GM18499 (cell line): Measurements from ENCODE around the gene NF2.

Experiments
- ATAC-seq: cut with Tn5 transposase; IDR thresholded peaks from one replicate; pipeline ENCODE4 v1.9.1; 2021; ENCODE audit warnings: moderate number of reproducible peaks; ENCODE audit not compliant: insufficient read depth, unreplicated experiment

Gene NF2

DNA sequence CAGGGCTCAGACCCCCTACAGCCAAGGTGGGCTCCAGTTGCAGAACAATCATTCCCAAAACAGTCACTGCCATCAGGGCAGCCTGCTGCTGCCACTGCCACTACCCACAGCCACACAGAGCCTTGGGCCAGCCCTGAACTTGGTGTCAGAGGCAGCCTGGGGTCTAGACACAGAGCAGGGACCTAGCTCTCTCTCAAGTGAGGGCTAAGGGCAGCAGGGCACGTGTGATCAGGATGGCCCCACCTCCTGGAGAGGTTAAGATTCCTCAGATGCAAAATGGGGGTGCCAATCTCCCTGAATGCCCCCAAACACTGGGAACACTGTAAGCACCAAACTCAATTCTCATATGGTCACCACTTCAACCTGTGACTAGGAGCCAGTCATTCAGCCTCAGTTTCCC, 132.0 kb downstream of the NF2 start:
- no peak for ATAC-seq

DNA sequence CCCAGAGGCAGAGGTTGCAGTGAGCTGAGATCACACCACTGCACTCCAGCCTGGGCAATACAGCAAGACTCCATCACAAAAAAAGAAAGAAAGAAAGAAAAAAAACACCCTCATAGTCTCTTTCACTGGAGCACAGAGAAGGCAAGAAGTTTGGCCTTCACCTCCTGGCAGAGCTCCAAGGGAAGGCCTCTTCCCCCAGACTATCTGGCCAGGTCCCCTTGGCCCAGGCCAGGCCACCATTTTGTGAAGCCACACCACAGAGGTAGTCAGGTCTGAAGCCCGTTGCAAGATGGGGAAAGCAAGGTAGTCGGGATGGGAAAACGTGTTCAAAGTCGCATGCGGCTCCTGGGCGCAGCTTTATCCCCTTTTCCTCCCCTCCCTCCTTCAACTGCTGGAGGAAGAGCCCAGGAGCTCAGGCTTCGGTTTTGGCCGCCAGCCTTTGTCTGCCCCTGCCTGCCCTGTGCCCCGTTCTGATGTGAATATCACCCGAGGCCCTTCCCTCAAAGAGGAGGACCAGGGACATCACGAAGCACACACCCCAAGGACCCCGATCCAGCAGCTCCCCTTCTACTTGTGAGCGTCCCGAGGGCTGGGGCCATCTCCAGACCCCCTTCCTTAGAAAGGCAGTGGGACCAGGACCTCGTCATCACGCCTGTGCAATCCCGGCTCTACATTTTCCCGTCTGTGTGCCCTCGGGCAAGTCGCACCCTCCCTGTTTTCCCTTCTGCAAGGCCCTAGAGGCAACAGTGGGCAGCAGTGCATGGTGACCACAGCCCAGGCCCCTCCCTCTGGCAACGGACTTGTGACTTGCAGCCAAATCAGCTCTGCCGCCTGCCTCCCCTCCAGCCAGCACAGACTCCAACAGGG, 134.1 kb downstream of the NF2 start:
- no peak for ATAC-seq

DNA sequence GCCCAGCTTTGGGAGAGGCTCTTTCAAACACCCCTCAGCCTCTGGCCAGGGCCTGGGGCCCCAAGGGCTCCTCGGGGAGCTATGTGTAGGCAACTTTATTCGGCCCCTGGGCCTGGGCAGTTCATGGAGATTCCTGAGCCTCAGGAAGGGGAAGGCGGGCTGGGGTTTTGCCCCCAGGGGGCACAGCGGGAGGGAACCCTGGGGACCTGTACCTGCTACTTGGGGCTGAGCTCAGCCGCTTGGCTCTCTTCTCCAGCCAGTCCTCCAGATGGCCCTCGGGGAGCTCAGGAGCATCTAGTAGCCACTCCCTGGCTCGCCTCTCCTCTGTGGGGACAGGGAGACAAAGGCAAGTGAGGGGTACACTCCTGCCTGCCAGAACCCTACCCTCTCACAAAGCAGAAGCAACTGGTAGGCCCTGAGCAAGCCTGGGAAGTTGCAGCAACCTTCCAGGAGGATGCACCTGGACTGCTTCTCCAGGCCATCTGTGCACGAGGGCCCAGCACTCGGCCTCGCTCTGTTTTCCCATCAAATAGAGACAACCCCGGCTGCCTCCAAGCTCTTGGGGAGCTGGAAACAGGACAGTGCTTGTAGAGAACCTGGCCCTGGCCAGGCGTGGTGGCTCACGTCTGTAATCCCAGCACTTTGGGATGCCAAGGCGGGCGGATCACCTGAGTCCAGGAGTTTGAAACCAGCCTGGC, 134.8 kb downstream of the NF2 start:
- no peak for ATAC-seq

DNA sequence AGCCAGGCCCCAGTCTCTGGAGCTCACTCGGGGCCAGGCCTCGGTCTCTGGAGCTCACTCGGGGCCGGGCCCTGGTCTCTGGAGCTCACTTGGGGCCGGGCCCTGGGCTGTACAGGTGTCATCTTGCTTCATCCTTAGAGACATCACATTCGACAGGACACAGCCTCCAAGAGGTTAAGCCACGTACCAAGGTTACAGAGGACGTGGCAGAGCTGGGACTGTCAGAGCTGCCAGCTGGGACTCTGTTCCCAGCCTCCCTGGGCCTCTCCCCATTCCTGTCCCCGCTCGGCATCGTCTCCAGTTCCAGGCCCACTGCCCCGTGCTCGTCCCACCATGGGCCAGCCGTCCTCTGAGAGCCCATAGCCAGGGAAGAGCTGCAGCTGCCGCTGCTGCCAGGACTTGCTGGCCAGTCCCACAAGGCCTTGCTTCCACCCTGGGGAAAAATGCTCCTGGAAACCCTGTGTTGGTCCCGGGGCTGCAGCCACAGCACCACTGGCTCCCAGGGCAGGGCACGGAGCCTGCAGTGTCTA, 136.0 kb downstream of the NF2 start:
- no peak for ATAC-seq

DNA sequence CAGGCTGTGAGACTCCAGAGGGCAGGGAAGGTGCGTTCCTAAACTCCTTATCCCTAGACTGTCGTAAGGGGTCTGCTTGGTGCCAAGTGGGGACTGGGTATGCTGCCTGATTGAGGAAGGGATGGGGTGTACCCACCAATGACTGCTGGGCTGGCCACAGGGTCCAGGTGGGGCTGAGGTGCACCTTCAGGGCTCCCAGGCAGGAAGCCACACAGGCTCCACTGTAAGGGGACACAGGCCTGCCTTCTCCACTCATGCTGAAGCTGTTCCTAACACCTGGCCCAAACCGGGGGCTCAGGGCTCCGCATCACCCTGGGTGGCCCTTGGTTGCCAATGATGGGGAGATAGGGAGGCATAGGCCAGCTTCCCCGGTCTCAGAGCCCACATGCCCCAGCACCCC, 136.8 kb downstream of the NF2 start:
- no peak for ATAC-seq

DNA sequence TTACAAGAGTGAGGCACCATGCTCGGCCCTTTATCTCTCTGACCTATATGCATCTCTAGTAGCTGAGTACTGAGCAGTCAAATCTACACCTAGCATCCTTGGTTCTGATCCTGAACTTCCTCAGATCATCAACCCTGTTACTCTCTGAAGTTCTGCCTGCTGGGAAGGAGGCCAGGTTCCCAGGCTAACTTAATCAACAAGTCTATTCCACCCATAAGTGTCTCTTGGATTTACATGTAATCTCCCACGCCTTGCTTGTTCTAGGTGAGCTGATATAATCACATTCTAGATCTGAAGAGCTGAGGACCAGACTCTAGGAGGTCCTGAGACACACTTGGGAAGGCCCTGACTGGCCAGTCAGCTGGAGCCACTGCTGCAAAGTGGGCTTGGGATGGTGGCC, 138.5 kb downstream of the NF2 start:
- no peak for ATAC-seq

DNA sequence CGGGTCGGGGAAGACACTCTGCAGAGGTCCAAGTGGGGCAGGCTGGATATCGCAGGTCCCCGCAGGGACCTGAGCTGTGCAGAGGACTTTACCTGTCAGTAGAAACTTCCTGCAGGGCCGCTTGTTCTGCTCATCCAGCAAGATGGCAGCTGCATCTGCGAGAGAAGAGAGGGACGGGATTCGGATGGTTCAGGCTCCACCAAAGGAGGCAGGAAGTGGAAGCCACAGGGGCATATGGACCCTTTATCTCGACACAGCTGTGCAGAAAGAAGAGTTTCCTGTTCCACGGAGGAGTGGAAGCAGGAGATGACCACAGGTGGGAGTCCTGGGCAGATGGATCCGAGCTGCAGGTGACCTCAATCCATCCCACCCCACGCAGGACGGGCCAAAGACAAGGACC, 138.9 kb downstream of the NF2 start:
- ATAC-seq: no peak

DNA sequence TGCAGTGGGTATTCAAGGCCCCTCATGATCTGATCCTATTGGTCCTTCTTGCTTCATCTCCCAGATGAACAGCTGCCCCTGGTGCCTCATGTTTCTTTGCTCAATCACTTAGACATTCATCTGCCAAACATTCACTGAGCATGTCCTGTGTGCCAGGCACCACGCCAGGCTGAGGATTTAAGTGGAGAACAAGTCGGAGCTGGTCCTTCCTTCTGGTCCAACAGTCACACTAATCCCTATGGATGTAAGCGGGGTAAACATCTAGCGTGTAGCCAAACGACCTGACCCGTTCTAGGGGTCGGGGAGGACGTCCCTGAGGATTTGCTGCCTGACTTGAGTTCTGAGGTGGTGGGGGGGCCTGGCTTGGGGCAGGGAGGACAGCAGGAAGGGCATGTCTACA, 141.5 kb downstream of the NF2 start:
- no peak for ATAC-seq

DNA sequence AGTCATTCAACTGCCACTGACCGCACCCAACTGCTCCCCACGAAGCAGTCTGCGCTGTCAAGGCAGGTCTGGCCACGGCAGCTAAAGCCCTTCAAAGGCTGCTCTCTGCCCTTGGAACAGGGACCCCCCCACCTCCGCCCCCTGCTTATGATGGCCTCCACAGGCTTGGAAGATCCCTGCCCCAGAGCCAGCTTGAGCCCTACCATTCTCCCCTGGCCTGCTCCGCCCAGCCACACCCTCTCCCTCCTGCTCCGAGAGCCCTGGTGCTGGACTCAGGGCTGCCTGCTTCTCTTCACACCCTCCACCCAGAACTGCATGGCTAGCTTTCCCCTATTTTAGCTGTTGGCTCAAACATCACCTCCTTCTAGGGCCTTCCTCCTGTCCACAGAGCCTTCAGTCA, 144.4 kb downstream of the NF2 start:
- no peak for ATAC-seq
